Uterus (tissue), 4 donors: ENCODE data around the gene TPPP. TPM values are rescaled to one million over a fixed set of nuclear protein-coding genes. Genes with fewer than 3 reads are reported as not detected.
"Not testable (repeated sequence)": the region's sequence is repeated elsewhere in the genome, so short reads cannot be mapped to it uniquely, and the experiment has no call there.

ENCODE experiments used
- DNase-seq, 2 donors: peaks; one replicate each; pipeline ENCODE4 v3.0.0-alpha.2; 2019 to 2020
- H3K27ac ChIP-seq, 2 donors: fragments of 200-600 bp; sonication (generic); 1 replicate in 1 of 2; 2 replicates in 1 of 2; pipeline ENCODE4 v1.5.1; 2016 to 2018
- H3K27me3 ChIP-seq, 2 donors: fragments of 200-600 bp; sonication (generic); one replicate each; pipeline ENCODE4 v1.5.1; 2018 to 2019; ENCODE audit warnings: control low read depth in 1 of 2
- H3K36me3 ChIP-seq, 2 donors: fragments of 200-600 bp; sonication (generic); one replicate each; pipeline ENCODE4 v1.5.1; 2019; ENCODE audit warnings: control low read depth in 1 of 2
- H3K4me1 ChIP-seq, 2 donors: fragments of 200-600 bp; sonication (generic); one replicate each; pipeline ENCODE4 v1.5.1; 2018 to 2019; ENCODE audit warnings: control low read depth in 1 of 2
- H3K4me3 ChIP-seq, 2 donors: fragments of 200-600 bp; sonication (generic); 1 replicate in 1 of 2; 2 replicates in 1 of 2; pipeline ENCODE4 v1.5.1; 2018 to 2019; ENCODE audit warnings: mild to moderate bottlenecking in 1 of 2
- H3K9me3 ChIP-seq, 2 donors: fragments of 200-600 bp; sonication (generic); one replicate each; pipeline ENCODE4 v1.5.1; 2019; ENCODE audit warnings: control low read depth in 1 of 2
- POLR2A ChIP-seq, 2 donors: fragments of 450-650 bp; IDR thresholded peaks; one replicate each; pipeline ENCODE4 v1.6.1; 2016; ENCODE audit warnings: antibody characterized with exemption in 2 of 2, mild to moderate bottlenecking in 1 of 2, moderate library complexity in 1 of 2
- intact Hi-C: fragments of 100-400 bp; cut with DNase I; formaldehyde crosslinking; loops from one replicate; pipeline ENCODE4 v1.15.1; 2023; ENCODE audit warnings: low total_unique reads
- total RNA-seq, 4 donors: library from RNA; depleted of rRNA in 3 of 4; stranded (reverse); fragments of >200 nt in 3 of 4; gene quantifications; one replicate each; pipeline versions ENCODE4 v1.1.0 to v1.2.4, GENCODE V29; 2014 to 2023
- TF ChIP-seq, protein P1 (sequence below), 4 experiments: fragments of 200-600 bp in 2 of 4; fragments of 450-650 bp in 2 of 4; sonication (generic) in 2 of 4; IDR thresholded peaks; one replicate each; pipeline ENCODE4 v1.5.1; 2016 to 2019; ENCODE audit warnings: antibody characterized with exemption in 4 of 4, mild to moderate bottlenecking in 2 of 4, moderate library complexity in 1 of 4
- donor health status: DM: yes; HTN: yes; CAD: no.

TPPP gene
- total RNA-seq, 4 donors from 2014 or later: 0.26 to 8.0 (median 1.0) TPM

DNA sequence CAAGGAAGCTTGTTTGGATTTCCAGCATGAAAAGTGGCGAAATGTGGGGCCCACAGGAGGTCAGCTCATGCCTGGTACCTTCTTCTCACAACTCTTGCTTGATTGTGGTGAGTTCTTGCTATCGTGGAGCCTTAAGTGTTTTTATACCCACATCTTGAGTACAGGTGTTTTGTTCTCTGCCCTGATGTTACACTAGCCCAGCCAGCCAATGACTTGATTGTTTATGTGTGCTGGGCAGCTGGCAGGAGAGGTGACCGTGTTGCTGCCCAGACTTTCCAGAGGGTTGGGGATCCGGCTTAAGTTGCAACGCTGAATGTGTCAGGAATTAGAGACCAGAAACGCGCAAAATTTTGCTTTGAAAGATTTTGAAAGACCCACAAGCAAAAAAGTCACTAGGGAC lies 24.0 kb upstream of the TPPP start:
- DNase-seq: no peak
- Histone ChIP-seq H3K36me3 (no peaks in the 10 kb centered on the region), H3K4me3 (no peak overlapping the region), H3K27ac (no peak overlapping the region), H3K27me3 (no peaks in the 10 kb centered on the region), H3K9me3 (peaks cover 0 to 5% of the 10 kb centered on the region in 2 donors), H3K4me1 (no peaks in the 10 kb centered on the region)
- TF ChIP-seq, protein P1, sequence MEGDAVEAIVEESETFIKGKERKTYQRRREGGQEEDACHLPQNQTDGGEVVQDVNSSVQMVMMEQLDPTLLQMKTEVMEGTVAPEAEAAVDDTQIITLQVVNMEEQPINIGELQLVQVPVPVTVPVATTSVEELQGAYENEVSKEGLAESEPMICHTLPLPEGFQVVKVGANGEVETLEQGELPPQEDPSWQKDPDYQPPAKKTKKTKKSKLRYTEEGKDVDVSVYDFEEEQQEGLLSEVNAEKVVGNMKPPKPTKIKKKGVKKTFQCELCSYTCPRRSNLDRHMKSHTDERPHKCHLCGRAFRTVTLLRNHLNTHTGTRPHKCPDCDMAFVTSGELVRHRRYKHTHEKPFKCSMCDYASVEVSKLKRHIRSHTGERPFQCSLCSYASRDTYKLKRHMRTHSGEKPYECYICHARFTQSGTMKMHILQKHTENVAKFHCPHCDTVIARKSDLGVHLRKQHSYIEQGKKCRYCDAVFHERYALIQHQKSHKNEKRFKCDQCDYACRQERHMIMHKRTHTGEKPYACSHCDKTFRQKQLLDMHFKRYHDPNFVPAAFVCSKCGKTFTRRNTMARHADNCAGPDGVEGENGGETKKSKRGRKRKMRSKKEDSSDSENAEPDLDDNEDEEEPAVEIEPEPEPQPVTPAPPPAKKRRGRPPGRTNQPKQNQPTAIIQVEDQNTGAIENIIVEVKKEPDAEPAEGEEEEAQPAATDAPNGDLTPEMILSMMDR (IDR thresholded peaks at IDR 0.05): no peak
- no peak for TF ChIP-seq POLR2A (IDR thresholded peaks at IDR 0.05)
- intact Hi-C loops: no loop called here

DNA sequence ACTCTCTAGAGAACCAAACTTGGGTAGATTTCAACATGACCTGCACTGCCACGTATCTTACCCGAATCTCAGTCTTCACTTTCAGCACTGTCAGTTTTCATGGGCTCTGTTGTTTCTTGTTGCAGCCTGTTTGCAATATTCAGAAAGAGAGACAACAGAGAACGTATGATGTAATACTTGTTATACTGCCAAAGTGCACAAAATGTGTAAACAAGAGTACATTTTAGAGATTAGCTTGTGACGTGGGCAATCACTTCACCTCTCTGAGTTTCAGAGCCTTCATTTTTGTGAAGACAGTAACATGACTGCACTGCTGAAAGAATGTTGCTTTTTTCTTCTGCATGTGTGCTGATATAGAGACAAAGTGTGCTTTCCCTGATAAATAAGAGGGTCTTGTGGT lies 23.6 kb upstream of the TPPP start:
- DNase-seq, H3K4me3 ChIP-seq, H3K4me1 ChIP-seq, H3K27ac ChIP-seq, H3K9me3 ChIP-seq, H3K36me3 ChIP-seq, intact Hi-C loops, H3K27me3 ChIP-seq: not testable (repeated sequence)

DNA sequence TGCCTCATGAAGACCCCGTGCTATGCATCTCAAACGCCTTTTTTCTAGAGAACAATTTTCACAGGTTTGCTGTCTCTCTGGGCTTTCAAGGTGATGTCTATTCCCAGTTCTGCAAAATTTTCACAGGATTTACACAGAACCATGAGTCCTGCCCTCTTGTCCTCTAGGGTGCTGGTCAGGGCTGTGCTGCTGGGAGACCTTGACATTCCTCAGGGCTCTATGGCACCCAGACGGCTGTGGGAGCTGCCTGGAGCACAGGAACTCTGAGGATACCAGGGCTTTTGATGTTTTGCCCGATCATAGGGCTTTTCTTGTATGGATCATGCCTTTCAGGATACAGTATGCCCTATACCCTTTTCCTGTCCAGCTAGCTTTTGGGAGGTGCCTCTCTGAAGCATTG lies 22.5 kb upstream of the TPPP start:
- H3K27me3 ChIP-seq, intact Hi-C loops, H3K4me1 ChIP-seq, H3K36me3 ChIP-seq, H3K4me3 ChIP-seq, H3K27ac ChIP-seq, H3K9me3 ChIP-seq, DNase-seq: not testable (repeated sequence)

DNA sequence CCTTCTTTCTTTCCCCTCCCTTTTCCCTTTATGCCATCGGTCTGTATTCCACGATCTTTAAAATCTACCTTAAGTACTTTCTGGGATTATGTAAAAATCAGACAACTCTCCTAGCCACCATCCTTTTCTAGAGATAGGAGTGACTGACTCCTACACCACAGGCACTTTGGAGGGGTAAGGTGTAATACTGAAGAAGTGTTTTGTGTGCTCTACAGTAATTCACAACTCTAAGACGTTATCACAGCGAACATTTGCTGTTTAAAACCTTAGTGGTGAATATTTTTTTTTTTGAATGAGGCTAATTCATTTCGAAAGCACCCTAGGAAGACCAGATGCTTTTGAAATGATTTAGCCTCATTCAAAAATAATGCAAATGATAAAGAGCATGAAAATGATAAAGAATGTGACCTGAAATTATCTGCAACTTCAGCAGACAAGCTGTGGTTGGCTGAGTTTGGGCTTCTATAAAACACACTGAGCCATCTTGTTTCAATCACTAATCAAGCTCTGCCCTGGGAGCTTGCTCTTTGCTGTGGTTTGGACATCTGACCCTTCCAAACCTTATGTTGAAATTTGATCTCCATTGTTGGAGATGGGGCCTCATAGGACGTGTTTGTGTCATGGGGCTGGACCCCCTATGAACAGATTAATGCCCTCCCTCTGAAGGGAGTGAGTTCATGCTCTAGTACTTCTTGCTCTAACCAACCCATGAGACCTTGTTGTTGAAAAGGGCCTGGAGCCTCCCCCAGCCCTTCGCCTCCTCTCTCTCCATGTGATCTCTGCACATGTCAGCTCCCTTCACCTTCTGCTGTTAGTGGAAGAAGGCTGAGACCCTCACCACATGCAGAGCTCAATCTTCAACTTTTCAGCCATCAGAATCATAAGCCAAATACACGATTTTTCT lies 21.3 kb upstream of the TPPP start:
- H3K9me3 ChIP-seq, H3K4me3 ChIP-seq, H3K36me3 ChIP-seq, H3K27ac ChIP-seq, intact Hi-C loops, DNase-seq, H3K27me3 ChIP-seq, H3K4me1 ChIP-seq: not testable (repeated sequence)

DNA sequence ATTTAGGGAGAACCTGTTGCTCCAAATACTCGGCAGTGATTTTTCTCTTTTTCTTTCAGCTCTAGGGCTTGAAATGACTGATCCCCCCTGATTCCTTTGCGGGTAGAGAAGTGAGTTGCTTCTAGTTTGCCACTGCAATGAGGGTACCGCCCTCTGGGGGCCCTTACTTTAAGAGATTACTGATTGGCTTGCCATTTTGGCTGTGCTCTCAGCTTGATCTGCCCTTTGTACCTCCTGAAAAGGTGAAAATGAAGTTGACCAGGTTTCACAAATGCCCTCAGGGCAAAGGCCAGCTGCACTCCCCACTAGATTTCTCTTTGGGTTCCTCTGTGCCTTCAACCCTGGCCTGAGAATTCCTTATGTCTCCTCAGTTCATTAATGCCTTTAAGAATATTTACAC lies 20.5 kb upstream of the TPPP start:
- H3K36me3 ChIP-seq, H3K9me3 ChIP-seq, H3K4me1 ChIP-seq, DNase-seq, H3K4me3 ChIP-seq, H3K27ac ChIP-seq, H3K27me3 ChIP-seq, intact Hi-C loops: not testable (repeated sequence)

DNA sequence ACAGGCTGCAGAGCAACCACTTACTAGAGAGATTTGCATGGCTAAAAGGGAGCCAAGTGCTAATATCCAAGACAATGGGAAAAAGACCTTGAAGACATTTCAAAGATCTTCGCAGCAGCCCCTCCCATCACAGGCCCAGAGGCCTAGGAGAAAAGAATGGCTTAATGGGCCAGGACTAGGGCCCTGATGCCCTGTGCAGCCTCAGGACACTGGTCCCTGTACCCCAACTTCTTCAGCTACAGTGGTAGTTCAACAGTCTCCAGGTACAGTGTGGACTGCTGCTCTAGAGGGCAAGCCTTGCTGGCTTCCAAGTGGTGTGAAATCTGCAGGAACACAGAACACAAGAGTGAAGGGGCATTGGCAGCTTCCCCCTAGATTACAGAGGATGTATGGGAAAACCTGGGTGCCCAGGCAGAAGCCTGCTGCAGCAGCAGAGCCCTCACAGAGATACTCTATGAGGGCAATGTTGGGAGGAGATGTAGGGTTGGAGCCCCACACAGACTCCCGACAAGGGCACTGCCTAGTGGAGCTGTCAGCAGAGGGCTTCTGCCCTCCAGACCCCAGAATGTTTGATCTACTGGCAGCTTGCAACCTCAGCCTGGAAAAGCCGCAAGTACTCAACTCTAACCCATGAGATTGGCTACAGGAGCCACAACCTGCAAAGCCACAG lies 15.8 kb upstream of the TPPP start:
- DNase-seq, H3K4me3 ChIP-seq, intact Hi-C loops, H3K27me3 ChIP-seq, H3K36me3 ChIP-seq, H3K9me3 ChIP-seq, H3K27ac ChIP-seq, H3K4me1 ChIP-seq: not testable (repeated sequence)

DNA sequence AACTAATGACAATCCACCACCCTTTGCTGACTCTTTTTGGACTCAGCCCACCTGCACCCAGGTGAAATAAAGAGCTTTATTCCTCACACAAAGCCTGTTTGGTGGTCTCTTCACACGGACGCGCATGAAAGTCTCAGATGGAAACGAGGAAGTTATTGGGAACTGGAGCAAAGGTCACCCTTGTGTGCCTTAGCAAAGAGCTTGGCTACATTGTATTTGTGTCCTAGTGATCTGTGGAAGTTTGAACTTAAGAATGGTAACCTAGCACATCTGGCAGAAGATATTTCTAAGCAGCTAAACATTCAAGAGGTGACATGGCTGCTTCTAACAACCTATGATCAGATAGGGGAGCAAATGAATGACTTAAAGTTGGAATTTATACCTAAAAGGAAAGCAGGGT lies 15.2 kb upstream of the TPPP start:
- intact Hi-C loops, DNase-seq: not testable (repeated sequence)

DNA sequence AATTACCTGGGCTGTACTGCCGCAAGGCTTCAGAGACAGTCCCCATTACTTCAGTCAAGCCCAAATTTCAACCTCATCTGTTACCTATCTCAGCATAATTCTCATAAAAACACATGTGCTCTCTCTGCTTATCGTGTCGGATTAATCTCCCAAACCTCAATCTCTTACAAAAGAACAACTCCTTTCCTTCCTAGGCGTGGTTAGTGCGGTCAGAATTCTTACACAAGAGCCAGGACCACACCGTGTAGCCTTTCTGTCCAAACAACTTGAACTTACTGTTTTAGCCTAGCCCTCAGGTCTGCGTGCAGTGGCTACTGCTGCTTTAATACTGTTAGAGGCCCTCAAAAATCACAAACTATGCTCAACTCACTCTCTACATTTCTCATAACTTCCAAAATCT lies 13.0 kb upstream of the TPPP start:
- H3K4me3 ChIP-seq, H3K27me3 ChIP-seq, H3K9me3 ChIP-seq, H3K36me3 ChIP-seq, H3K4me1 ChIP-seq, H3K27ac ChIP-seq, DNase-seq, intact Hi-C loops: not testable (repeated sequence)

More for the DNA sequence above, 15.2 kb upstream of the TPPP start:
- H3K27me3 ChIP-seq, H3K9me3 ChIP-seq, H3K27ac ChIP-seq, H3K36me3 ChIP-seq, H3K4me3 ChIP-seq, H3K4me1 ChIP-seq: not testable (repeated sequence)

DNA sequence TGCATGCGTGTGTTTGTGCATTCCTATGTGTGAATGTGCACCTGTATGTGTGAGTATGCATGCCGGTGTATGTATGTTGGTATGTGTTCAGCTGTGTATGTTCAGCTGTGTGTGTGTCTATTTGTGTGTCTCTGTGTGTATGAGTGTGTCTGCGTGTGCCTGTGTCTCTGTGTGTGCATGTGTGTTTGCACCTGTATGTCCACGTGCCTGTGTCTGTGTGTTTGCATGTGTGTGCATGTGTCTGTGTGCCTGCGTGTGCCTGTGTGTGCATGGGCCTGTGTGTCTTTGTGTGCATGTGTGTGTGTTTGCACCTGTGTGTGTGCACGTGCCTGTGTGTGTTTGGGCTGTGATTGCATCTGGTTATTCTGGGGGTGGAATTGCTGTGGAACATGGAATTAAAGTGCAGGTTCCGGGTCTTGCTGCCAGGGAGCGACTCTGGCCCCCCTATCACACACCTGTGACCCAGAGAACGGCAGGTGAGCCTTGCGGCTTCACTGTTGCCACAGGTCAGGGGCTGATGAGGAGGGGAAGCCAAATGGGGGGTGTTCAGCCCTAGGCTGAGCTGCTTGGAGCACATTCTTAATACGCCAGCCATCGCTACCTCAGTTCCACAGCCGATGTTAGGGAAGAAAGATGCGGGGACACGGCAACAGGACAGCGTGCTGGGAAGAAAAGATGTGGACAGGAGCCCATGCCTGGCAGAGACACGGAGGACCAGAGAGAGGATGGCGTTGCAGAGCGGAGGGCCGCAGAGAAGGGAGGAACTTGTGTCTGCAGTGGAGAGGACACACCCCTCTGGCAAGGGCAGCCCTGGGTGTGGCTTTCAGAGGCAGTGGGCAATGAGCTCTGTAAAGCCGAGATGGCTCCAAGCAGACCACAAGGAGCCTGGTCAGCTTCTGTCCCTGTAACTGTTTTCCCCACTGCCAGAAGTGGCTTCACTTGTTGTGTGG lies 3.9 kb upstream of the TPPP start:
- H3K36me3 ChIP-seq, intact Hi-C loops, DNase-seq, H3K9me3 ChIP-seq, H3K4me3 ChIP-seq, H3K27me3 ChIP-seq, H3K27ac ChIP-seq, H3K4me1 ChIP-seq: not testable (repeated sequence)

DNA sequence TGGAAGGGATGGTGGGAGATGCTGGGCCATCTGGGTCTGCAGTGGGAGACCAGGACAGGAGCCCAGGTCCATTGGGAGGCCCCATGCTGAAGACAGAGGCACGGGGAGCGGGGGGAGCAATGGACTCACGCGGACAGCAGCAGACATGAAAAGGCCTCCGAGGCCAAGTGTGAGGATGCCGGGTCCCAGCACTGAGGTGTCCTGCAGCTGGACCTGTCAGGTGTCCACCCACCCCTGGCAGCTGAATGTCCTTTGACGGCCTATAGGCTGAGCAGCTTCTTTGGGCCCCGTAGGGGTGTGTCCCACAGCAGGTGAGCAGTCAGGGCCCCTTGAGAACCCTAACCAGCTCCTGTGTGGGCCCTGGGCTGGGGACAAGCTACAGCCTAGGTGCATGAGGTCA lies 3.0 kb upstream of the TPPP start:
- intact Hi-C loops, H3K4me1 ChIP-seq, DNase-seq, H3K27ac ChIP-seq, H3K9me3 ChIP-seq, H3K4me3 ChIP-seq, H3K36me3 ChIP-seq, H3K27me3 ChIP-seq: not testable (repeated sequence)

DNA sequence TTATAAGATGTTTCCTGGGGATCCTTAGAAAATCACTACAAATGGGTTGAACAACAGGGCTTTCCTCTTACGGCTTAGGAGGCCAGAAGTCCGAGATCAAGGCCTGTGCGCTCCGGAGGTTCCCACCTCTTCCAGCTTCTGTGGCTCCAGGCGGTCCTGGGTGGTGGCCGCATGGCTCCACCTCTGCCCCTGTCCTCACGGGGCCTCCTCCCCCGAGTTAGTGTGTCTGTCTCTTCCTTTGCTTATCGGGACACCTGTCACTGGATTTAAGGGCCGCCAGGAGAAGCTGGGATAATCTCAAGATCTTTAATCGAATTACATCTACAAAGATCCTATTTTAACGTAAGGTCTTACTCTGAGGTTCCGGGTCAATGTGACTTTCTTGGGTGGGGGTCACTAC lies 2.3 kb upstream of the TPPP start:
- intact Hi-C loops, H3K27me3 ChIP-seq, H3K36me3 ChIP-seq, H3K9me3 ChIP-seq, H3K4me1 ChIP-seq, H3K27ac ChIP-seq, DNase-seq, H3K4me3 ChIP-seq: not testable (repeated sequence)

DNA sequence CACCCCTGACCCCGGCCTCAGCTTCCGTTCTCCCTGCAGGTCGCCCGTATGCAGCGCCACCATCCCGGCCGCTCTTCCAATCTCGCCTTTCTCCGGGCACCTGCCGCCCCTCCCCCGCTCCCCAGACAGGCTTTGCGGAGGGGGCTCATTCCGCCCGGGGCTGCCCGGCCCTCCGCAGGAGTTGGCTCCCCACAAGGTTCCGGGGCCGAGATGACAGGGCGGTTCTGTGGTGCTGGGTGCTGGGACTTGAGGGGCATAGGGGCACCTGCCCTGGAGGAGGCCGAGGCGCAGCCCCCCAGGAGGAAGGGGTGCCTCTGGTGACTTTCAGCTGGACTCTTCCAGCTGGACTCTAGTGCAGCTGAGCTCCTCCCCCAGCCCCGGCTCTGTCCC lies 885 bp upstream of the TPPP start:
- peak overlapping the region in 1 of 2 donors; percentile 84 for H3K4me3 ChIP-seq

More for the DNA sequence above, 885 bp upstream of the TPPP start:
- H3K9me3 ChIP-seq, H3K27me3 ChIP-seq, intact Hi-C loops, H3K36me3 ChIP-seq, H3K4me1 ChIP-seq: not testable (repeated sequence)
- peak; percentile 19 to 31 for DNase-seq
- H3K27ac ChIP-seq: peak overlapping the region in 1 of 2 donors; percentile 79
